Endothelial cell of umbilical vein (primary cell): ENCODE results near the gene B9D2. TPM values are rescaled to one million over a fixed set of nuclear protein-coding genes. Genes with fewer than 3 reads are reported as not detected.

ENCODE experiments used
- BruUV-seq: library from RNA; stranded (reverse); fragments of 400-500 nt; replicated peaks from 2 replicates; lab custom pipeline; 2021; lab: Mats Ljungman, UMichigan
- CTCF ChIA-PET: fragments of 300-600, 350-600 bp; sonication (Branson Sonifier 250); formaldehyde crosslinking; loops from one replicate; lab custom pipeline; 2021; ENCODE audit warnings: antibody characterized with exemption, inconsistent platforms; lab: Charles Lee
- POLR2A ChIA-PET: fragments of 300-600, 350-600 bp; sonication (Branson Sonifier 250); formaldehyde crosslinking; loops from one replicate; lab custom pipeline; 2021; ENCODE audit warnings: antibody characterized with exemption, inconsistent platforms; lab: Charles Lee
- DNase-seq: peaks from one replicate; pipeline ENCODE4 v3.0.0-alpha.2; 2011; ENCODE audit warnings: low read depth, low spot score
- FAIRE-seq: peaks from 2 replicates; lab custom pipeline; 2011; peaks lifted over from hg19 to GRCh38; lab: Jason Lieb, UNC
- H2AFZ ChIP-seq: 2 replicates; pipeline ENCODE4 v1.6.0; 2012; ENCODE audit warnings: low read depth, low read length, control low read depth, inconsistent platforms
- H3K27ac ChIP-seq: 2 replicates; pipeline ENCODE4 v1.5.1; 2011; ENCODE audit warnings: low read depth, mild to moderate bottlenecking, control low read depth, low read length, moderate library complexity; ENCODE audit not compliant: insufficient read depth
- H3K27me3 ChIP-seq, 2 experiments: 2 replicates each; pipeline versions ENCODE4 v1.6.0 to v1.6.1; 2011; ENCODE audit warnings: low read length in 2 of 2, mixed read lengths in 1 of 2; ENCODE audit not compliant: control insufficient read depth in 2 of 2, insufficient read depth in 2 of 2
- H3K36me3 ChIP-seq, 2 experiments: 2 replicates in 1 of 2; 3 replicates in 1 of 2; pipeline ENCODE4 v1.5.1; 2011; ENCODE audit warnings: low read length in 2 of 2, mild to moderate bottlenecking in 1 of 2, moderate library complexity in 1 of 2; ENCODE audit not compliant: control insufficient read depth in 2 of 2, insufficient read depth in 2 of 2; ENCODE audit errors: extremely low read depth in 1 of 2
- H3K4me1 ChIP-seq: 3 replicates; pipeline ENCODE4 v1.5.1; 2011; ENCODE audit warnings: mild to moderate bottlenecking, low read length; ENCODE audit not compliant: control insufficient read depth, insufficient read depth; ENCODE audit errors: extremely low read depth
- H3K4me2 ChIP-seq: 2 replicates; pipeline ENCODE4 v1.6.1; 2011; ENCODE audit warnings: low read length, control low read depth, mixed read lengths; ENCODE audit not compliant: insufficient read depth
- H3K4me3 ChIP-seq, 3 experiments: fragments of 200-600 bp in 1 of 3; sonication (generic), shearing (Covaris generic) in 1 of 3; replicated peaks in 1 of 3; 2 replicates each; pipeline ENCODE4 v1.5.1; 2011 to 2016; ENCODE audit warnings: control low read depth in 3 of 3, low read length in 3 of 3, mild to moderate bottlenecking in 2 of 3, inconsistent platforms in 1 of 3, low read depth in 1 of 3, moderate library complexity in 1 of 3; ENCODE audit not compliant: insufficient read depth in 1 of 3
- H3K79me2 ChIP-seq: 2 replicates; pipeline ENCODE4 v1.6.0; 2012; ENCODE audit warnings: low read length, inconsistent platforms; ENCODE audit not compliant: control insufficient read depth, insufficient read depth
- H3K9ac ChIP-seq: replicated peaks from 2 replicates; pipeline ENCODE3; 2011; ENCODE audit warnings: low read length, control low read depth; ENCODE audit not compliant: insufficient read depth; ENCODE audit errors: extremely low read depth
- H3K9me1 ChIP-seq: replicated peaks from 3 replicates; pipeline ENCODE4 v1.6.0; 2011; ENCODE audit warnings: mild to moderate bottlenecking, low read length; ENCODE audit not compliant: control insufficient read depth, insufficient read depth; ENCODE audit errors: extremely low read depth
- H3K9me3 ChIP-seq: replicated peaks from 2 replicates; pipeline ENCODE4 v1.5.1; 2012; ENCODE audit warnings: low read length, inconsistent platforms; ENCODE audit not compliant: control insufficient read depth, insufficient read depth
- H4K20me1 ChIP-seq: replicated peaks from 2 replicates; pipeline ENCODE3; 2011; ENCODE audit warnings: mild to moderate bottlenecking, low read length; ENCODE audit not compliant: control insufficient read depth, insufficient read depth; ENCODE audit errors: extremely low read depth
- EZH2 ChIP-seq: IDR thresholded peaks from 2 replicates; pipeline ENCODE4 v1.6.1; 2012; ENCODE audit warnings: borderline replicate concordance, low read depth, mild to moderate bottlenecking, moderate library complexity, low read length, inconsistent platforms; ENCODE audit not compliant: severe bottlenecking
- FOS ChIP-seq: IDR thresholded peaks from 2 replicates; pipeline ENCODE4 v1.6.1; 2011; ENCODE audit warnings: mild to moderate bottlenecking, low read length, moderate library complexity, borderline replicate concordance; ENCODE audit not compliant: insufficient read depth
- GATA2 ChIP-seq: IDR thresholded peaks from 2 replicates; pipeline ENCODE4 v1.7.0; 2011; ENCODE audit warnings: low read depth, mild to moderate bottlenecking, moderate library complexity, mixed read lengths, low read length; ENCODE audit not compliant: insufficient read length, insufficient read depth
- JUN ChIP-seq: IDR thresholded peaks from 2 replicates; pipeline ENCODE4 v1.6.1; 2011; ENCODE audit warnings: borderline replicate concordance, low read depth; ENCODE audit not compliant: insufficient read length, insufficient read depth
- MYC ChIP-seq: IDR thresholded peaks from one replicate; pipeline ENCODE4 v1.6.1; 2011; ENCODE audit warnings: mild to moderate bottlenecking, low read depth, low read length
- POLR2A ChIP-seq: IDR thresholded peaks from 2 replicates; pipeline ENCODE4 v1.6.1; 2012; ENCODE audit warnings: low read depth, mild to moderate bottlenecking, control low read depth, low read length
- POLR2AphosphoS5 ChIP-seq: IDR thresholded peaks from 2 replicates; pipeline ENCODE4 v1.6.1; 2012; ENCODE audit warnings: low read depth, mild to moderate bottlenecking, control low read depth, low read length, moderate library complexity; ENCODE audit not compliant: insufficient read depth
- dilution Hi-C: fragments of 300-500 bp; cut with MboI; formaldehyde crosslinking; loops from one replicate; pipeline ENCODE4 v1.15.0; 2019; ENCODE audit warnings: low sequenced_read_pairs; ENCODE audit not compliant: extremely low pct_ligation_motif_present
- intact Hi-C: fragments of 100-400 bp; cut with micrococcal nuclease; formaldehyde crosslinking; loops from one replicate; pipeline ENCODE4 v1.10.0; 2022
- polyA plus RNA-seq, 4 experiments: library from polyadenylated mRNA; depleted of rRNA in 3 of 4; stranded (reverse) in 3 of 4; unstranded in 1 of 4; fragments of >200 nt; gene quantifications; 2 replicates each; pipeline versions ENCODE4 v1.2.1 to v1.2.3, GENCODE V29; 2011 to 2012; ENCODE audit warnings: missing spikeins in 1 of 4
- total RNA-seq: library from RNA; stranded (reverse); gene quantifications from 2 replicates; pipeline ENCODE4 v1.2.3, GENCODE V29; 2021
- TF ChIP-seq, protein P1 (sequence below), 2 donors: IDR thresholded peaks; 1 replicate in 1 of 2; 2 replicates in 1 of 2; pipeline ENCODE4 v1.5.1; 2011; ENCODE audit warnings: low read length in 2 of 2, mild to moderate bottlenecking in 2 of 2, moderate library complexity in 2 of 2, control low read depth in 1 of 2, inconsistent platforms in 1 of 2, low read depth in 1 of 2; ENCODE audit not compliant: insufficient read depth in 1 of 2; ENCODE audit errors: extremely low read depth in 1 of 2
- TF ChIP-seq, protein P2 (sequence below): IDR thresholded peaks from 2 replicates; pipeline ENCODE4 v1.6.1; 2011; ENCODE audit not compliant: insufficient read depth, insufficient read length

The B9D2 gene
- total and polyA plus RNA-seq, 2 donors (not counting 3 experiments of a cell fraction or from before 2014, with no cell fraction given), result 12.2 to 23.9 TPM

DNA sequence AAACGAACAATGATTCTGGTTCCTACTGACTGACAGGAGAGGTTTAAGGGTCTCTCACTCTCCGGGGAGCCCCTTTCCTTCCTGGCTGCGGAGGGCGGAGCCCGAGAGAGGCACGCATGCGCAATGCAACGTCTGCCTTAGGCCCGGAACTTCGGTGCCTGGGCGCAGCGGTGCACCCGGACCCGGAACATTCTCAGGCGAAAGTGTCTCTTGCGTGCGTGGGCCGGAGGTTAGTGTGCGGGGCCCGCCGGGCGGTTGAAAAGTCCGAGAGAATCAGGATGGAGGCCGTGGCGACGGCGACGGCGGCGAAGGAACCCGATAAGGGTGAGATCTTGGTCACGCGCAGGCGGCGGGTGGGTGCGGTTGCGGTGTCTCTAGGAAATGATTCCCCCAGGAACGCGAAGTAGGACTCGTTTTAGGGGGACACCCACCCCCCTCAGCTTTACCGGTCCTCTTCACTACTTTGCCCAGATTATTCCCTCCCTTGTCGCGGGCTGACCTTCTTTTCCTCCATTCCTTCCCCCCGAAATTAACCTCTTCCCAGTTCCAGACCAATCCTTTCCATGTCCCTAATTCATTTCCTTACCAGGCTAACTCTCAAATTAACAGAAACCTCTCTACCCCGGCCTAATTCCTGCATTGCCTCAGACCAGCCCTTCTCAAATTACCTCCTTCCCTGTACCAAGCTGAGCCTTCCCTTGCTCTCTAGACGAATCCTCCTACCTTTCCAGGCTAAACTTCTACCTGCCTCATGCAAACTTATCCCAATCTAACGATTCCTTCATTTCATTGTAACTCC, 53.7 kb downstream of the B9D2 start, which contains the start of gene CCDC97:
Gene CCDC97 (plus strand): TSS at position 140 of the 799 bp plus-strand sequence. CDS start 139 bp downstream, at position 279.
- ChIA-PET CTCF (interaction anchor here (1.2 to 4.1 kb wide), 5 partner anchors 12 to 121 kb away, joined by 4 to 20 read pairs (median 5); no protein-coding TSS in a partner anchor), POLR2A (interaction anchor here (0.7 kb wide), 1 partner anchor 12 kb away, joined by 7 read pairs; no protein-coding TSS in a partner anchor)
- H3K27me3 ChIP-seq, result no peaks in the 10 kb centered on the region
- intact Hi-C loops, result loop anchor here (1.0 kb wide), 1 partner anchor 42 kb away; no protein-coding TSS in a partner anchor
- peak; percentile 91 for DNase-seq
- dilution Hi-C loops, result no loop called here
- H3K79me2 ChIP-seq, result peaks cover 37% of the 10 kb centered on the region
- H3K9me1 ChIP-seq, result no peaks in the 10 kb centered on the region
- peak within 1 kb of the TSS; percentile 83 for H3K9ac ChIP-seq
- FAIRE-seq, result peak; percentile 95
- TF ChIP-seq, protein P1, sequence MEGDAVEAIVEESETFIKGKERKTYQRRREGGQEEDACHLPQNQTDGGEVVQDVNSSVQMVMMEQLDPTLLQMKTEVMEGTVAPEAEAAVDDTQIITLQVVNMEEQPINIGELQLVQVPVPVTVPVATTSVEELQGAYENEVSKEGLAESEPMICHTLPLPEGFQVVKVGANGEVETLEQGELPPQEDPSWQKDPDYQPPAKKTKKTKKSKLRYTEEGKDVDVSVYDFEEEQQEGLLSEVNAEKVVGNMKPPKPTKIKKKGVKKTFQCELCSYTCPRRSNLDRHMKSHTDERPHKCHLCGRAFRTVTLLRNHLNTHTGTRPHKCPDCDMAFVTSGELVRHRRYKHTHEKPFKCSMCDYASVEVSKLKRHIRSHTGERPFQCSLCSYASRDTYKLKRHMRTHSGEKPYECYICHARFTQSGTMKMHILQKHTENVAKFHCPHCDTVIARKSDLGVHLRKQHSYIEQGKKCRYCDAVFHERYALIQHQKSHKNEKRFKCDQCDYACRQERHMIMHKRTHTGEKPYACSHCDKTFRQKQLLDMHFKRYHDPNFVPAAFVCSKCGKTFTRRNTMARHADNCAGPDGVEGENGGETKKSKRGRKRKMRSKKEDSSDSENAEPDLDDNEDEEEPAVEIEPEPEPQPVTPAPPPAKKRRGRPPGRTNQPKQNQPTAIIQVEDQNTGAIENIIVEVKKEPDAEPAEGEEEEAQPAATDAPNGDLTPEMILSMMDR (IDR thresholded peaks at IDR 0.05; ENCODE audit: extremely low read depth in 1 of 2, insufficient read depth in 1 of 2, low read depth in 1 of 2, low read length in 2 of 2), result no peak
- no peak for TF ChIP-seq EZH2
- peak; percentile 96 for TF ChIP-seq POLR2AphosphoS5
- TF ChIP-seq GATA2, result no peak
- peak; percentile 57 for TF ChIP-seq MYC
- no peak for TF ChIP-seq FOS
- TF ChIP-seq, protein P2, sequence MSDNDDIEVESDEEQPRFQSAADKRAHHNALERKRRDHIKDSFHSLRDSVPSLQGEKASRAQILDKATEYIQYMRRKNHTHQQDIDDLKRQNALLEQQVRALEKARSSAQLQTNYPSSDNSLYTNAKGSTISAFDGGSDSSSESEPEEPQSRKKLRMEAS, result peak; percentile 13
- peak; percentile 98 for TF ChIP-seq POLR2A
- no peak for TF ChIP-seq JUN
- H3K4me3 ChIP-seq, result peak within 1 kb of the TSS; percentile 71 to 97 (median 81)
- H3K4me1 ChIP-seq, result peaks cover 42% of the 10 kb centered on the region
- H2AFZ ChIP-seq, result peak within 1 kb of the TSS; percentile 51
- no TSS peak for BruUV-seq
- no peaks in the 10 kb centered on the region for H3K9me3 ChIP-seq
- H3K27ac ChIP-seq, result peak within 1 kb of the TSS; percentile 57
- peak within 1 kb of the TSS; percentile 95 for H3K4me2 ChIP-seq
- peaks cover 16 to 22% of the 10 kb centered on the region in 2 experiments for H3K36me3 ChIP-seq
- H4K20me1 ChIP-seq, result no peaks in the 10 kb centered on the region
